ENCODE results near the gene BRPF1. TPM values are rescaled to one million over a fixed set of nuclear protein-coding genes. Genes with fewer than 3 reads are reported as not detected.

BRPF1 gene
- total RNA-seq, 1 experiment from 2014 or later: 21.4 TPM

DNA sequence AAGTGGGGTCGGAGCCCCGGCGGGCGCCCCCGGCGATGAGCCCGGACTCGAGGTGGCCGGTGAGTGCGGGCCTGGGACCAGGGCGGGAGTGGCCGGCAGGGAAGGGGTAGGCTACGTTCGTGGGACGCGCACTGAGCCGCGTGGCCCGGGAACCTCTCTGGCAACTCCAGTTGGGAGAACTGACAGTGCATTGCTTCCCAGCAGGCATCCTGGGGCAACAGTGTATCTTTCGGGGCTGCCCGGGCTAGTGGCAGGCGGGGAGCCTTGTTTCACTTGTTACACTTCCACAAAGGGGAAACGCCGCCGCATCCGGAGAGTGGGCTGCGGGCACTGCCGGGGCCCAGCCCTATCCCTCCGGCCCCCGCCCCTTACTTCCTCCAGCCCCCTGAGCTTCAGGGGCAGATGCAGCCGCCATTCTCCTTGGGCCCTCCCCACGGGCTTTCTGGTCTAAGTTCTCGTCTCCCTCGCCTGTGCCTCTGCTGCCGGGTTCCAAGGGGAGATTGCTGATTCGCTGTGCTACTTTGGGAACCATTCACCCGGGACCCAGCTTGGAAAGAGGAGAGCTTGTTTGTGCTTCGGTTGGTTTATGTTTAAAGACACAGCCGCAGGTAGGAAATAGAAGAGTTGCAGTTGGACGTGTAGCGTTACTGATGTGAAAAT, 675 bp downstream of the BRPF1 start:
- intact Hi-C loops (cut with micrococcal nuclease): no loop called here
- Mint-ChIP-seq H3K4me1 (ENCODE audit: insufficient read depth, unreplicated experiment) (peaks cover 34% of the 10 kb centered on the region), H3K27me3 (ENCODE audit: insufficient read depth, unreplicated experiment) (no peaks in the 10 kb centered on the region), H3K4me3 (ENCODE audit: unreplicated experiment) (peak overlapping the region; percentile 76), H3K9me3 (ENCODE audit: unreplicated experiment) (no peaks in the 10 kb centered on the region), H3K36me3 (ENCODE audit: insufficient read depth, unreplicated experiment) (peaks cover 36% of the 10 kb centered on the region), H3K27ac (ENCODE audit: low read depth, unreplicated experiment) (peak overlapping the region; percentile 98)
- CTCF ChIA-PET: interaction anchor here (0.5 to 2.6 kb wide), 15 partner anchors 9 to 379 kb away, joined by 3 to 13 read pairs (median 4); partner anchors contain the start of genes CAMK1, FANCD2, JAGN1 and OGG1
- BruUV-seq (replicated peaks): TSS peak; percentile 28
- TF ChIP-seq CTCF (IDR thresholded peaks at IDR 0.05; ENCODE audit: unreplicated experiment): no peak
- DNase-seq (ENCODE audit: unreplicated experiment): no peak
- POLR2A ChIA-PET: interaction anchor here (0.6 to 3.8 kb wide), 14 partner anchors 16 to 369 kb away, joined by 3 to 41 read pairs (median 4); partner anchors contain the start of genes ARPC4, MTMR14, OGG1 and TADA3

GRCh38 chr3:9732740-9733115, 1.2 kb downstream of the BRPF1 start:
- Mint-ChIP-seq H3K27me3 (ENCODE audit: insufficient read depth, unreplicated experiment) (no peaks in the 10 kb centered on the region), H3K4me1 (ENCODE audit: insufficient read depth, unreplicated experiment) (peaks cover 29% of the 10 kb centered on the region), H3K9me3 (ENCODE audit: unreplicated experiment) (no peaks in the 10 kb centered on the region), H3K27ac (ENCODE audit: low read depth, unreplicated experiment) (peak overlapping the region; percentile 98), H3K4me3 (ENCODE audit: unreplicated experiment) (peak overlapping the region; percentile 76), H3K36me3 (ENCODE audit: insufficient read depth, unreplicated experiment) (peaks cover 36% of the 10 kb centered on the region)
- intact Hi-C loops (cut with micrococcal nuclease): no loop called here
- POLR2A ChIA-PET: interaction anchor here (0.6 to 3.8 kb wide), 10 partner anchors 17 to 336 kb away, joined by 3 to 40 read pairs (median 3); partner anchors contain the start of genes ARPC4, MTMR14, OGG1 and TADA3
- DNase-seq (ENCODE audit: unreplicated experiment): peak; percentile 11
- no peak for TF ChIP-seq CTCF (IDR thresholded peaks at IDR 0.05; ENCODE audit: unreplicated experiment)
- CTCF ChIA-PET: interaction anchor here (0.5 to 2.6 kb wide), 17 partner anchors 10 to 515 kb away, joined by 3 to 13 read pairs (median 4); partner anchors contain the start of genes ARPC4, CAMK1, FANCD2 and JAGN1
- no TSS peak for BruUV-seq (replicated peaks)

- Mint-ChIP-seq H3K36me3 (ENCODE audit: insufficient read depth, unreplicated experiment) (peaks cover 70% of the 10 kb centered on the region), H3K4me3 (ENCODE audit: unreplicated experiment) (no peak overlapping the region), H3K9me3 (ENCODE audit: unreplicated experiment) (no peaks in the 10 kb centered on the region), H3K4me1 (ENCODE audit: insufficient read depth, unreplicated experiment) (peaks cover 19% of the 10 kb centered on the region), H3K27ac (ENCODE audit: low read depth, unreplicated experiment) (no peak overlapping the region), H3K27me3 (ENCODE audit: insufficient read depth, unreplicated experiment) (no peaks in the 10 kb centered on the region)
- intact Hi-C loops (cut with micrococcal nuclease): no loop called here
- ChIA-PET CTCF (interaction anchor here (1.4 kb wide), 1 partner anchor 21 kb away, joined by 9 read pairs; no protein-coding TSS in a partner anchor), POLR2A (interaction anchor here (0.6 kb wide), 1 partner anchor 161 kb away, joined by 3 read pairs; no protein-coding TSS in a partner anchor)
- BruUV-seq (replicated peaks): no TSS peak
- DNase-seq (ENCODE audit: unreplicated experiment): no peak
- TF ChIP-seq CTCF (IDR thresholded peaks at IDR 0.05; ENCODE audit: unreplicated experiment): no peak
These were observed 5.3 kb downstream of the BRPF1 start for GRCh38 chr3:9736831-9737230.

- ChIA-PET POLR2A (interaction anchor here (1.9 kb wide), 1 partner anchor 8 kb away, joined by 4 read pairs; no protein-coding TSS in a partner anchor), CTCF (interaction anchor here (2.1 kb wide), 1 partner anchor 10 kb away, joined by 4 read pairs; the partner anchor contains the start of gene OGG1)
- Mint-ChIP-seq H3K36me3 (ENCODE audit: insufficient read depth, unreplicated experiment) (peaks cover 66% of the 10 kb centered on the region), H3K9me3 (ENCODE audit: unreplicated experiment) (no peaks in the 10 kb centered on the region), H3K4me1 (ENCODE audit: insufficient read depth, unreplicated experiment) (no peaks in the 10 kb centered on the region), H3K4me3 (ENCODE audit: unreplicated experiment) (no peak overlapping the region), H3K27ac (ENCODE audit: low read depth, unreplicated experiment) (no peak overlapping the region), H3K27me3 (ENCODE audit: insufficient read depth, unreplicated experiment) (no peaks in the 10 kb centered on the region)
- DNase-seq (ENCODE audit: unreplicated experiment): no peak
- no TSS peak for BruUV-seq (replicated peaks)
- intact Hi-C loops (cut with micrococcal nuclease): no loop called here
- no peak for TF ChIP-seq CTCF (IDR thresholded peaks at IDR 0.05; ENCODE audit: unreplicated experiment)
These were observed 7.6 kb downstream of the BRPF1 start for GRCh38 chr3:9739181-9739580.

Data from MCF 10A (cell line).